Nephron progenitor cell (in vitro differentiated cells): ENCODE measurements around the gene IQCK.

Source experiments
- DNase-seq: peaks from one replicate; pipeline ENCODE4 v3.0.0; 2021
- H3K27ac Mint-ChIP-seq: 2 replicates; pipeline ENCODE4 v1.8.0; 2021; ENCODE audit warnings: mild to moderate bottlenecking, moderate library complexity, mixed read lengths
- H3K27me3 Mint-ChIP-seq: 2 replicates; pipeline ENCODE4 v1.8.0; 2021; ENCODE audit warnings: mild to moderate bottlenecking, low read depth, mixed read lengths; ENCODE audit not compliant: poor library complexity
- H3K36me3 Mint-ChIP-seq: 2 replicates; pipeline ENCODE4 v1.8.0; 2021; ENCODE audit warnings: low read depth, mixed read lengths
- H3K4me1 Mint-ChIP-seq: 2 replicates; pipeline ENCODE4 v1.8.0; 2021; ENCODE audit warnings: mixed read lengths
- H3K4me3 Mint-ChIP-seq: 2 replicates; pipeline ENCODE4 v1.8.0; 2021; ENCODE audit warnings: mild to moderate bottlenecking, moderate library complexity, mixed read lengths
- H3K9me3 Mint-ChIP-seq: 2 replicates; pipeline ENCODE4 v1.8.0; 2021; ENCODE audit warnings: mild to moderate bottlenecking, moderate library complexity, mixed read lengths
- TF ChIP-seq, protein P1 (sequence below): fragments of 200-600 bp; sonication (generic); IDR thresholded peaks from 2 replicates; pipeline ENCODE4 v1.5.0; 2021; ENCODE audit warnings: antibody characterized with exemption

Gene IQCK

DNA sequence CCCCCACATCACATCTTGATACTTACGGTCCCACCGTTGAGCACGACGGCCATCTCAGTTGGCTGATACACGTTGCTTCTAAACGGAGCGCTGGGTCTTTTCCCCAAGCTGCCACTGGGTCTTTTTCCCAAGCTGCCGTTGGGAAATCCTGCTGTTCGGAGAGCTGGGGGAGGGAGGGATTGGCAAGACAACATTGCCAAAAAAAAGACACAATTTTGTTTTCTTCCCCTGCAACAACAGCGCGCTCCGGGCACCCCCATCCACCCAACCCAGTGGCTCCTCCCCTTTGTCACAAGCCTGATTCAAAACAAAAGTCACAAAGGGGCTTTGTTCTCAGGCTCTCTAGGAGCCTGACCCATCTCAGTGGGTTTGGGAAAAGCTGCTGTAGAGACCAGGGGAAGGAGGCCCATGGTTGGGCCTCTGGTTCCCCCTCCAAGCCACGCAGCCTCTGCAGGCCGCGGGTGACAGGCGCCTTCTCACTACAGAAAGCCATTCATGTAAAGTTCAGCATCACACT, 143.8 kb downstream of the IQCK start:
- H3K27me3 Mint-ChIP-seq, result peaks cover 4% of the 10 kb centered on the region
- peaks cover 54% of the 10 kb centered on the region for H3K36me3 Mint-ChIP-seq
- peak overlapping the region; percentile 51 for H3K27ac Mint-ChIP-seq
- H3K4me1 Mint-ChIP-seq, result peaks cover 56% of the 10 kb centered on the region
- H3K9me3 Mint-ChIP-seq, result no peaks in the 10 kb centered on the region
- no peak for DNase-seq
- peak overlapping the region; percentile 64 for H3K4me3 Mint-ChIP-seq
- TF ChIP-seq, protein P1, sequence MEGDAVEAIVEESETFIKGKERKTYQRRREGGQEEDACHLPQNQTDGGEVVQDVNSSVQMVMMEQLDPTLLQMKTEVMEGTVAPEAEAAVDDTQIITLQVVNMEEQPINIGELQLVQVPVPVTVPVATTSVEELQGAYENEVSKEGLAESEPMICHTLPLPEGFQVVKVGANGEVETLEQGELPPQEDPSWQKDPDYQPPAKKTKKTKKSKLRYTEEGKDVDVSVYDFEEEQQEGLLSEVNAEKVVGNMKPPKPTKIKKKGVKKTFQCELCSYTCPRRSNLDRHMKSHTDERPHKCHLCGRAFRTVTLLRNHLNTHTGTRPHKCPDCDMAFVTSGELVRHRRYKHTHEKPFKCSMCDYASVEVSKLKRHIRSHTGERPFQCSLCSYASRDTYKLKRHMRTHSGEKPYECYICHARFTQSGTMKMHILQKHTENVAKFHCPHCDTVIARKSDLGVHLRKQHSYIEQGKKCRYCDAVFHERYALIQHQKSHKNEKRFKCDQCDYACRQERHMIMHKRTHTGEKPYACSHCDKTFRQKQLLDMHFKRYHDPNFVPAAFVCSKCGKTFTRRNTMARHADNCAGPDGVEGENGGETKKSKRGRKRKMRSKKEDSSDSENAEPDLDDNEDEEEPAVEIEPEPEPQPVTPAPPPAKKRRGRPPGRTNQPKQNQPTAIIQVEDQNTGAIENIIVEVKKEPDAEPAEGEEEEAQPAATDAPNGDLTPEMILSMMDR, result no peak

DNA sequence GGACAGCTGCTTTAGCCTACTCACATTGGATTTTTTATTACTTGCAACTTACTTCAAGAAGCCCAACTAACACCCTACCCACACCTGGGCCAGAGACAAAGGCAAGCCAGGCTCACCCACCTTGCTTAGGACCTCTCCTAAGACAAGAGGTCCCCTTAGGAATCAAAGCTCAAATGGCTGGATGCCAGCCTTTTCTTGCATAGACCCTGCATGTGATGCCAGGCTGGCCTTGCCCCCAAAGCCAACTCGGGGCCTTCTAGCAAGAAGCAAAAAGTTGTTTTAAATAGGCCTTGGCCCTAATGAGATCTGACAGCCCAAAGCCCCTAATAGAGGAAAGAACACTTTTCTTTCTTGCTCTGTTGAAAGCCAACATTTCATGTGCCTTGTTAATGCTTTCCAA, 145.9 kb downstream of the IQCK start:
- H3K4me1 Mint-ChIP-seq, result peaks cover 34% of the 10 kb centered on the region
- H3K36me3 Mint-ChIP-seq, result peaks cover 56% of the 10 kb centered on the region
- H3K27ac Mint-ChIP-seq, result no peak overlapping the region
- TF ChIP-seq, protein P1, result no peak
- peaks cover 4% of the 10 kb centered on the region for H3K27me3 Mint-ChIP-seq
- no peak for DNase-seq
- no peaks in the 10 kb centered on the region for H3K9me3 Mint-ChIP-seq
- no peak overlapping the region for H3K4me3 Mint-ChIP-seq

DNA sequence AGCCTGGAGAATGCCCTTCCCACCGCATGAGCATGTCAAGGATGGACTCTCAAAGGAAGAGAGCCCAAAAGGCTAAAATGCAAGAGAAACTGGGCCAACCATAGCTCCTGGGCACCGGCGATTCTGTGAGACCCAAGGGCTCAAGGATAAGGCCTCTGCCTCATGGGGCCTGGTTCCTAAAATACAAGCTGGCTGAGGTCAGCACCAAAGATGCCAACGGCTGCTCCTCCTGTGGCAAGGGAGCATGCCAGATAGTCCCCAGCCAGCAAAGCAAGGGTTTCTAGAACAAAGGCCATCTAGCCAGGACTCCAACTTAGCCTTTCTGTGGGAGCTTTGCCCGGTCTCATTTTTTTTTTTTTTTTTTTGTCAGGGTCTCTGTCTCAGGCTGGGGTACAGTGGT, 146.5 kb downstream of the IQCK start:
- no peaks in the 10 kb centered on the region for H3K9me3 Mint-ChIP-seq
- H3K27me3 Mint-ChIP-seq, result peaks cover 4% of the 10 kb centered on the region
- H3K4me3 Mint-ChIP-seq, result no peak overlapping the region
- no peak overlapping the region for H3K27ac Mint-ChIP-seq
- DNase-seq, result no peak
- peaks cover 29% of the 10 kb centered on the region for H3K4me1 Mint-ChIP-seq
- H3K36me3 Mint-ChIP-seq, result peaks cover 50% of the 10 kb centered on the region
- TF ChIP-seq, protein P1, result no peak

DNA sequence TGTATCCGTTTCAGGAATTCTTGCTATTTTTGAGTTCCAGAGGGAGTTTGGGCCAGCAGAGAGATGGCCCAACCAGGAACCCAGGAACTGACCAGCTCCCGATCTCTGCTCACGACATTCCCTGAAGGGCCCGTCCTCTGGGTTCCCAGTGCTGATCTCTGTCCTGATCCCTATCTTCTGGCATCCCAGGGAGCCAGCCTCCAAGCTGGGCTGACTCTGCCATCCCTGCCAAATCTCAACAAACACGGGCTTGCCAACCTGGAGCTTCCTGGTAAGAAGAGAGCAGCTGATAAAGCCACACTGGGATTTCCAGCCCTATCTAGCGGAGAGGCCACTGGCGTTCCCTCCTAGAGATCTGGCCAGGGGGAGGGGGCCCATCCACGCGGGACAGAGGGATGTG, 150.3 kb downstream of the IQCK start:
- Mint-ChIP-seq H3K27me3 (peaks cover 6% of the 10 kb centered on the region), H3K4me3 (no peak overlapping the region), H3K27ac (no peak overlapping the region), H3K4me1 (no peaks in the 10 kb centered on the region), H3K36me3 (peaks cover 60% of the 10 kb centered on the region), H3K9me3 (no peaks in the 10 kb centered on the region)
- DNase-seq, result no peak
- TF ChIP-seq, protein P1, result no peak

DNA sequence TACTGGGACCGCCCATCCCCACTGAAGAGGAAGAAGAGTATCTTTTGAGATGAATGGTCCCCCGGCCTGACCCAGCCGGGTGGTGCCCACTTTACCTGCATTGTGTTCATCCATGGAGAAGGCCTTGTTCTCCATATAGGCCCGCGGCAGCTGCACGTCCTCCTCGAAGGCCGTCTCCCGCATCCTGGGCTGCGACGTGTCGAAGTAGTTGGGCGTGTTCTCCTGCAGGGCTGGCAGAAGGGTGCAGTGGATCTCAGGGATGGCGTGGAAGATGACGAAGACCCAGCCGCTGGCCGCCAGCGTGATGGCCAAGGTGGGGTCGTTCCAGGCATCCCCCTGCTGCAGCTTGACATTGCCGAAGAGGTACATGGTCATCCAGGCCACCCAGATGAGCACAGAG, 153.7 kb downstream of the IQCK start:
- Mint-ChIP-seq H3K27me3 (peaks cover 6% of the 10 kb centered on the region), H3K4me3 (no peak overlapping the region), H3K27ac (peak overlapping the region; percentile 40), H3K36me3 (peaks cover 60% of the 10 kb centered on the region), H3K4me1 (peaks cover 15% of the 10 kb centered on the region), H3K9me3 (no peaks in the 10 kb centered on the region)
- TF ChIP-seq, protein P1, result no peak
- no peak for DNase-seq

DNA sequence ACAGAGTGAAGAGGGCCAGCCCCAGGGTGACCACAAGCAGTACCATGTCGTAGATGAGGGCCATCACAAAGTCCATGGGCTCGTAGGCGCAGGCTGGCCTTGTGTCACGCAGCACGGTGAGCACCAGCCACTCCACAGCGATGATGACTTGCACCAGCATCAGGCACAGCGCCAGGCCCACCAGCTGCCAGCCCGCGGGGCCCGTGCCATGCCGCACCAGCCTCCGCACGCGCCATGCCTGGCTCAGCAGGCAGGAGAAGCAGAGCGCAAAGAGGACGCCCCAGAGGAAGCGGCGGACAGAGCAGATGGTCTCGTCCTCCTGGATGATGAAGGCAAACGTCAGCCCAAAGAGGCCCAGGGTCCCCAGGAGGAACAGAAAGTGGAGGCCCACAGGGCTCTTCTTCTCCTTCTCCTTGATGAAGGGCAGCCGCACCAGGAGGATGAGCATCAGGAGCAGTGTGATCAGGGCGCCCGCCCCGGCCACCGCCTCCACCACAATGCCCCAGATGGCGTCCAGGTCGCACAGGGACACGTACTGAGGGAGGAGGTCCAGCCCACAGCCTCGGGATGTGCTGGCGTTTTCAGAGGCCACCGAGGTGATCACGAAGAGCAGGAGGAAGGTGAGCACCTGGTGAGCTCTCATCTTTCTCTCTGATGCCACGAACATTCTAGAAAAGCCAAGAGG, 154.2 kb downstream of the IQCK start:
- Mint-ChIP-seq H3K4me1 (peaks cover 19% of the 10 kb centered on the region), H3K4me3 (no peak overlapping the region), H3K36me3 (peaks cover 58% of the 10 kb centered on the region), H3K27ac (no peak overlapping the region), H3K9me3 (no peaks in the 10 kb centered on the region), H3K27me3 (peaks cover 6% of the 10 kb centered on the region)
- no peak for DNase-seq
- TF ChIP-seq, protein P1, result no peak
